NCI-H2171 (cell line): ENCODE data around the gene SMAD9.

Source experiments
- DNase-seq: peaks from one replicate; lab custom pipeline; 2025; lab: John Stamatoyannopoulos, UW

The SMAD9 gene

DNA sequence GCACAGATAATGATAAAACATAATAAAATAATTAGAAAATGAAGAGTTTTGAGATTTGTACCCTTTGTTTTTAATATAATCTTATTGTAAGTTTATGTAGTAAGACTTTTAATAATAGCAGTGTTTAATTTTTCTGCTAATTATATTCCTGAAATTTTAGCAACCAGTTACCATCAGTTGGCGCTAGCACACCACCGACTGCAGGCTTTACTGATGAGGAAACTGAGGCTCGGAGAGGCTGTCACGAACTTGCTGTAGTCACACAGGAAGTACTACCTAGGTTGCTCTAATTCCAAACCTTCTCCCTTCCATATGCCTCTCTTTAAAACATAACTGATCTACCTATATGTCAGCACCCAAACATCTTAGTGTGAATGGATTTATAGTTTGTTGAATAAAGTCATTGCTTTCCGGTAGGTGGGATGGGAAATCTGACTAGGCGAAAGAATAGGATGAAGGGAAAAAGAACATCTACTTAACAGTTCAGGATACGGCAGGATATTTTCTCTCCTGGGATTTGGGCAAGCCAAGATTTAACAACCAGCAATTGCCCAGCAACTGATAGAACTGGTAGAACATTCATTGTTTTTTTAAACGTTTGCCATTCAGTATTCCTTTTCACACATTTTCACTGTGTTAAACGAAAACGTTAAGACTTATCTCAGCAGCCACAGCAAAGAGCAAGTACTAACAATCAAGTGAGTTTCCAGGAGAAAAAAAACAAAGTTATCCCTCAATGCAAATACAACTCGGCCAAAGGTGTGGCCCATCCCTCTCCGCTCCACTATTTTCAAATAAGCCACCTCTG, 101.8 kb downstream of the SMAD9 start:
- DNase-seq, result no peak

DNA sequence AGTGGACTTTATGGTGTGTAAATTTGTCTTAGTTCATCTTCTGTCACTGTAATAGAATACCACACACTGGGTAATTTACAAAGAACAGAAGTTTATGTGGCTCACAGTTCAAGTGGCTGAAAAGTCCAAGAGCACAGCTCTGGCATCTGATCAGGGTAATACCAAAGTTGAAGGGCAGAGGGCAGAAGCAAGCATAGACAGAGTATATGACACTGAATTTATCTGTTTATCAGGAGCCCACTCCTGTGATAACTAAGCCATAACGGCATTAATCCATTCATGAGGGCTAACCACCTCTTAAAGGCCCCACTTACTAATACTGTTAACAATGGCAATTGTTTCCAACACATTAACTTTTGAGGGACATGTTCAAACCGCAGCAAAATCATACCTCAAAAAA, 105.0 kb downstream of the SMAD9 start:
- no peak for DNase-seq

- no peak for DNase-seq
These were observed 105.6 kb downstream of the SMAD9 start for GRCh38 chr13:36814465-36814864.

GRCh38 chr13:36813225-36813624, 106.8 kb downstream of the SMAD9 start:
- DNase-seq, result no peak

DNA sequence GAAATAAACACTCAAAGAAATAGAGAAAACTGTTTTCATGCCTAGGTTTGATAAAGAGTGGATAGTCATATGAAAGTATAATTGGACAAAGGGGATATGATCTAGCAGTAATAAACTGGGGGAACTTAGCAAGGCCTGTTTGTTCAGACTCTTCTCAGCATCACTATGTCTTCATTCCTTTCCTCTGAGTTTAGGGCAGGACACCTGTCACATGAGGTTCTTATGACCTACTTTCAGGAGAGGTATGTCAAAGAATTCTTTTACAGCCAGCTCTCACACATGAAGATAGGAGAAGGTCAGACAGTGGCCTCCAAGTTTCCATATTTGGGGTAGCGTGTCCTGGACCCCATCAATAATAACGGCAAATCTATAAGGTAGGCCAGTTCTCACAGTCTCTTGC, 112.4 kb downstream of the SMAD9 start:
- no peak for DNase-seq

DNA sequence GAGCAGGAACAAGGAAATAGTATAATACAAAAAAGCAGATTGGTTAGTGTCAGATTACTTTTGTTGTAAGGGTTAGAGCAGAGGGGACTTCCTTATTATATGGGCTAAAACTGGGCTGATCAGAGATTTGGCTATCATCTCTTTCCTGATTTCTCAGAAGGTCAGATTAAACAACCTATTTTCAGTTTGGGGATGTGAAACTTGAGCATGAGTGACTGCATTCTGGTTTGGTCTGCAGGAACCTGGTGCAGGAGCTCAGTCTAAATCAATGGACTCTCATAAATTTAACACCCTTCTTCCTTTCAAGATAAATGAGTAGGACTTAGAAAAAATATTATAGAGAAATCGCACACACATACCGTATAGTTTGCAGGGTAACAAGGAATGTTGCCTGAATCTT, 113.9 kb downstream of the SMAD9 start:
- no peak for DNase-seq

DNA sequence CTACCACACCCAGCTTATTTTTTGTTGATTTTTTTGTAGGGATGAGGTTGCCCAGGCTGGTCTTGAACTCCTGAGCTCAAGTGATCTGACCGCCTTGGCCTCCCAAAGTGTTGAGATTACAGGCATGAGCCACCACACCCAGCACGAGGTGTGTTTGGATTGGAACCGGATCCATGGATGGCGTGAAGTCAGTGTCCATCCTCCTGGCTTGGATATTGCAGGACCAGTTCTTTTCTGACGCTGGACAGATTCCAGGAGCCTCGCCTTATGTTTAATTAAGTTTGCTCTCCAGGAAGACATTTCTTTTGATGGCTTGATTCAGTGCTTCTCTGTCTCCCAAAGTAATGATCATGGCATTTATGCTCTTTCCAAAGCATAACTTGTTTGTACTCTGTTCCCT, 115.5 kb downstream of the SMAD9 start:
- DNase-seq, result no peak

DNA sequence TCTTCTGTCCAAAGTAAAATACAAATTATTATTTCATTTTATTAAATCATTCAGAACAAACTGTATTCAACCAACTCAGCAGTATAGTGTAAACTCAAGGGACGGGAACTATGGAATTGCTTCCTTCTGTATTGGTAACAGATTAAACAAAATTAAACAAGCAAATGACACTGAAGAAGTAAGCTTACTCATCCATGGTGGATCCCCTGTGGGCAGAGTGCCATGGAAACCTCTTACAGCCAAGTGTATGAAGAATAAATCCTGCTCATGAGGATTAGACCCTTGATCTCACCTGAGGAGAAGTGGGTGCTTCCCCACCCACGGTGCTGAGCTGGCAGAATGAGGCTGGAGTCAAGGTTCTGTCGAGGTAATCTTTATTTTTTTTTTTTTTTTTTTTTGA, 119.0 kb downstream of the SMAD9 start:
- DNase-seq, result no peak

DNA sequence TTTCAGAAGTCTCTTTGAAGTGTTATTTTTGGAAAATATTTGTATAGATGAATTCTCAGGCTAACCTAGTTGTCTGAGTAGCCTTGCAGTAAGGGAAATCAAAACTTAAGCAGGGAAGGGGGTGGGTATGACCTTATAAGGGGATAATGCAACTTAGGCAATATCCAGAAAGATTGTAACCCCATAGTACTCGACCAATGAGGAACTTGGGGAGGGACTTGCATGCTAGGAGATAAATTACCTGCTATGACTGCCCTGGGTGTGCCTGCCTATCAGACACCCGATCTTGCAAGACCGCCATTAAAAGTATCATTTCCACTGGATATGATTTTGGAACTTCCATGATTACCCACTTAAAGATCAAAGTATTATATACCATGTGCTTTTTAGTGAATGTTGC, 124.0 kb downstream of the SMAD9 start:
- no peak for DNase-seq

DNA sequence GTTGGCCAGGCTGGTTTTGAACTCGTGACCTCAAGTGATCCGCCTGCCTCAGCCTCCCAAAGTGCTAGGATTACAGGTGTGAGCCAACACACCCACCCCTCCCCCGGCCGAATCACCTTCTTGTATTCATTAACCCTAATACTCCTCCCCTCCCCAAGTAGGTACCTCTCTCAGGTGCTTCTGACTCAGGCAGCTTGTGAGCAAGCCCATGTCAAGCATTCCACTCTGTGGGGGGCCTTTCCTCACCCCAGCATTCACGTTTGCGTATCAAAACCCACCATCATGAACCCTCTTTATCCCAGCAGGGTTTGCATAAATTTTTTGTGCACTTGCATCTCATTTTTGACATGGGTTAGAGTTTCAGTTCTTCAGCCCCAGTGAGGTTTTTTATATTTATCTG, 124.6 kb downstream of the SMAD9 start:
- no peak for DNase-seq
